BJ (cell line): ENCODE measurements around the gene CDH12. TPM values are rescaled to one million over a fixed set of nuclear protein-coding genes. Genes with fewer than 3 reads are reported as not detected.

Experiments
- CTCF ChIA-PET: fragments of 350-600 bp; formaldehyde crosslinking; extraction: SDS; loops from one replicate; lab custom pipeline; 2021; ENCODE audit warnings: antibody characterized with exemption, inconsistent platforms; lab: Yijun Ruan, JAX
- POLR2A ChIA-PET: fragments of 300-600 bp; sonication (Branson Sonifier 250); formaldehyde crosslinking; extraction: SDS; loops from one replicate; lab custom pipeline; 2021; ENCODE audit warnings: antibody characterized with exemption; lab: Charles Lee
- DNase-seq: peaks from one replicate; pipeline ENCODE4 v3.0.0-alpha.2; 2011; ENCODE audit warnings: low read depth
- H3K27me3 ChIP-seq: 2 replicates; pipeline ENCODE4 v1.6.0; 2011; ENCODE audit warnings: low read length; ENCODE audit not compliant: control insufficient read depth, insufficient read depth
- H3K36me3 ChIP-seq: 2 replicates; pipeline ENCODE4 v1.5.1; 2011; ENCODE audit warnings: low read length; ENCODE audit not compliant: control insufficient read depth, insufficient read depth
- H3K4me3 ChIP-seq: 2 replicates; pipeline ENCODE4 v1.5.1; 2011; ENCODE audit warnings: low read depth, mild to moderate bottlenecking, control low read depth, low read length
- CTCF ChIP-seq: IDR thresholded peaks from 2 replicates; pipeline ENCODE4 v1.5.1; 2011; ENCODE audit warnings: low read depth, mild to moderate bottlenecking, control low read depth, inconsistent platforms, low read length, moderate library complexity; ENCODE audit not compliant: insufficient read depth
- polyA plus RNA-seq: library from polyadenylated mRNA; depleted of rRNA; stranded (reverse); fragments of >200 nt; gene quantifications from 2 replicates; pipeline ENCODE4 v1.2.3, GENCODE V29; 2011

The CDH12 gene
- polyA plus RNA-seq, 1 experiment: not detected

GRCh38 chr5:22431406-22431805 is 421.7 kb downstream of the CDH12 start:
- ChIA-PET POLR2A (no interaction called here), CTCF (no interaction called here)
- no peaks in the 10 kb centered on the region for H3K36me3 ChIP-seq
- H3K27me3 ChIP-seq: no peaks in the 10 kb centered on the region
- TF ChIP-seq CTCF: no peak
- H3K4me3 ChIP-seq: no peak overlapping the region
- DNase-seq: no peak

- POLR2A ChIA-PET: no interaction called here
- DNase-seq: no peak
- TF ChIP-seq CTCF: no peak
- Histone ChIP-seq H3K4me3 (no peak overlapping the region), H3K36me3 (no peaks in the 10 kb centered on the region), H3K27me3 (no peaks in the 10 kb centered on the region)
- CTCF ChIA-PET: no interaction called here
Observed at GRCh38 chr5:22411554-22412349, 441.4 kb downstream of the CDH12 start.

GRCh38 chr5:22391956-22392355 is 461.2 kb downstream of the CDH12 start:
- DNase-seq: no peak
- TF ChIP-seq CTCF: no peak
- Histone ChIP-seq H3K36me3 (no peaks in the 10 kb centered on the region), H3K27me3 (no peaks in the 10 kb centered on the region), H3K4me3 (no peak overlapping the region)
- ChIA-PET POLR2A (no interaction called here), CTCF (no interaction called here)

GRCh38 chr5:22390888-22391287 is 462.3 kb downstream of the CDH12 start:
- POLR2A ChIA-PET: no interaction called here
- DNase-seq: no peak
- H3K36me3 ChIP-seq: no peaks in the 10 kb centered on the region
- H3K27me3 ChIP-seq: no peaks in the 10 kb centered on the region
- no peak for TF ChIP-seq CTCF
- CTCF ChIA-PET: no interaction called here
- no peak overlapping the region for H3K4me3 ChIP-seq

- TF ChIP-seq CTCF: no peak
- ChIA-PET POLR2A (no interaction called here), CTCF (no interaction called here)
- DNase-seq: no peak
- Histone ChIP-seq H3K36me3 (no peaks in the 10 kb centered on the region), H3K4me3 (no peak overlapping the region), H3K27me3 (no peaks in the 10 kb centered on the region)
Observed at GRCh38 chr5:22372826-22373660, 480.1 kb downstream of the CDH12 start.
